Panc1 (cell line): Measurements from ENCODE around the gene PGC.

Source experiments
- CTCF ChIP-seq: fragments of 450-650 bp; IDR thresholded peaks from 2 replicates; pipeline ENCODE4 v1.5.1; 2017; ENCODE audit warnings: mild to moderate bottlenecking
- POLR2AphosphoS5 ChIP-seq: IDR thresholded peaks from 2 replicates; pipeline ENCODE4 v1.6.1; 2012; ENCODE audit warnings: mild to moderate bottlenecking, low read depth, low read length, moderate library complexity
- REST ChIP-seq, 2 experiments: IDR thresholded peaks; 2 replicates each; pipeline ENCODE4 v1.6.1; 2011 to 2012; ENCODE audit warnings: low read depth in 2 of 2, control low read depth in 1 of 2, low read length in 1 of 2, mild to moderate bottlenecking in 1 of 2, moderate library complexity in 1 of 2; ENCODE audit not compliant: insufficient read depth in 1 of 2
- TCF7L2 ChIP-seq: IDR thresholded peaks from 2 replicates; pipeline ENCODE4 v1.6.1; 2011; ENCODE audit warnings: mild to moderate bottlenecking, low read depth, low read length, inconsistent platforms

- no peak for TF ChIP-seq CTCF
- no peak for TF ChIP-seq POLR2AphosphoS5
- no peak for TF ChIP-seq REST (IDR thresholded peaks at IDR 0.05; ENCODE audit: insufficient read depth in 1 of 2, low read depth in 2 of 2, low read length in 1 of 2)
- no peak for TF ChIP-seq TCF7L2
Measured at GRCh38 chr6:41736800-41737555, 10.2 kb downstream of the PGC start.
